IMR-90 (cell line): ENCODE results near the gene KRTCAP2. TPM values are rescaled to one million over a fixed set of nuclear protein-coding genes. Genes with fewer than 3 reads are reported as not detected.
A peak's percentile ranks its signal among the peaks of the same experiment; 100 is the strongest.

ENCODE experiments used
- ATAC-seq: fragments of 200-7000 bp; cut with Tn5 transposase; 2 replicates; pipeline ENCODE4 v1.9.1; 2020; ENCODE audit warnings: low read depth, mild to moderate bottlenecking, moderate library complexity
- BruUV-seq: library from RNA; stranded (reverse); fragments of 400-500 nt; replicated peaks from 2 replicates; lab custom pipeline; 2021; lab: Mats Ljungman, UMichigan
- CTCF ChIA-PET: fragments of 300-600 bp; formaldehyde crosslinking; extraction: SDS; loops from one replicate; lab custom pipeline; 2021; ENCODE audit warnings: antibody characterized with exemption; lab: Yijun Ruan, JAX
- POLR2A ChIA-PET: fragments of 300-600 bp; sonication (Branson Sonifier 250); formaldehyde crosslinking; loops from one replicate; lab custom pipeline; 2022; ENCODE audit warnings: antibody characterized with exemption; ENCODE audit not compliant: unreplicated experiment; lab: Charles Lee
- DNase-seq: peaks from one replicate; pipeline ENCODE4 v3.0.0; 2013
- H2AFZ ChIP-seq: replicated peaks from 2 replicates; pipeline ENCODE3; 2013; ENCODE audit warnings: low read length, mild to moderate bottlenecking; ENCODE audit not compliant: poor library complexity
- H2AK5ac ChIP-seq: 2 replicates; pipeline ENCODE4 v1.6.1; 2013; ENCODE audit warnings: low read depth, low read length, inconsistent platforms
- H2AK9ac ChIP-seq: replicated peaks from 2 replicates; pipeline ENCODE3; 2013; ENCODE audit warnings: mild to moderate bottlenecking, low read depth, low read length, moderate library complexity; ENCODE audit not compliant: poor library complexity
- H2BK120ac ChIP-seq: 2 replicates; pipeline ENCODE4 v1.6.1; 2013; ENCODE audit warnings: low read depth, low read length, inconsistent platforms
- H2BK15ac ChIP-seq: 3 replicates; pipeline ENCODE4 v1.6.1; 2013; ENCODE audit warnings: low read depth, low read length, inconsistent platforms
- H2BK20ac ChIP-seq: 2 replicates; pipeline ENCODE4 v1.6.1; 2013; ENCODE audit warnings: low read depth, mild to moderate bottlenecking, inconsistent platforms, low read length, moderate library complexity
- H2BK5ac ChIP-seq: 2 replicates; pipeline ENCODE4 v1.6.1; 2013; ENCODE audit warnings: mild to moderate bottlenecking, low read depth, low read length, inconsistent platforms; ENCODE audit not compliant: poor library complexity, severe bottlenecking
- H3K14ac ChIP-seq: replicated peaks from 2 replicates; pipeline ENCODE4 v1.6.1; 2013; ENCODE audit warnings: low read depth, low read length, inconsistent platforms
- H3K18ac ChIP-seq: 2 replicates; pipeline ENCODE4 v1.6.1; 2013; ENCODE audit warnings: low read depth, low read length, control low read depth
- H3K23ac ChIP-seq: 2 replicates; pipeline ENCODE4 v1.6.1; 2013; ENCODE audit warnings: low read depth, low read length, inconsistent platforms
- H3K27ac ChIP-seq: 2 replicates; pipeline ENCODE4 v1.5.1; 2013; ENCODE audit warnings: mild to moderate bottlenecking, control low read depth, low read length; ENCODE audit not compliant: insufficient read depth
- H3K27me3 ChIP-seq: 2 replicates; pipeline ENCODE4 v1.6.1; 2013; ENCODE audit warnings: low read length; ENCODE audit not compliant: control insufficient read depth, insufficient read depth
- H3K36me3 ChIP-seq: 2 replicates; pipeline ENCODE4 v1.6.1; 2013; ENCODE audit warnings: low read length, mixed read lengths; ENCODE audit not compliant: control insufficient read depth, insufficient read depth
- H3K4ac ChIP-seq: 2 replicates; pipeline ENCODE4 v1.6.1; 2013; ENCODE audit warnings: low read depth, low read length, inconsistent platforms
- H3K4me1 ChIP-seq: 2 replicates; pipeline ENCODE4 v1.6.1; 2013; ENCODE audit warnings: low read length, mixed read lengths; ENCODE audit not compliant: control insufficient read depth, insufficient read depth
- H3K4me2 ChIP-seq: 2 replicates; pipeline ENCODE4 v1.6.1; 2013; ENCODE audit warnings: low read depth, mild to moderate bottlenecking, control low read depth, low read length, moderate library complexity
- H3K4me3 ChIP-seq: 2 replicates; pipeline ENCODE4 v1.5.1; 2013; ENCODE audit warnings: low read depth, mild to moderate bottlenecking, control low read depth, low read length, moderate library complexity; ENCODE audit not compliant: insufficient read depth
- H3K56ac ChIP-seq: 2 replicates; pipeline ENCODE4 v1.6.1; 2013; ENCODE audit warnings: low read length, inconsistent platforms; ENCODE audit not compliant: insufficient read depth; ENCODE audit errors: extremely low read depth
- H3K79me1 ChIP-seq, 2 experiments: 2 replicates each; pipeline ENCODE4 v1.6.1; 2013; ENCODE audit warnings: low read length in 2 of 2, inconsistent platforms in 1 of 2, low read depth in 1 of 2
- H3K9ac ChIP-seq: 2 replicates; pipeline ENCODE4 v1.6.1; 2013; ENCODE audit warnings: low read depth, low read length, control low read depth
- H3K9me1 ChIP-seq: 2 replicates; pipeline ENCODE4 v1.6.1; 2013; ENCODE audit warnings: low read length, inconsistent platforms; ENCODE audit not compliant: insufficient read depth
- H3K9me3 ChIP-seq: 2 replicates; pipeline ENCODE4 v1.6.1; 2013; ENCODE audit warnings: low read length; ENCODE audit not compliant: control insufficient read depth, insufficient read depth
- H4K20me1 ChIP-seq: 2 replicates; pipeline ENCODE4 v1.6.1; 2013; ENCODE audit warnings: low read length, inconsistent platforms; ENCODE audit not compliant: insufficient read depth
- H4K5ac ChIP-seq: 2 replicates; pipeline ENCODE4 v1.6.1; 2013; ENCODE audit warnings: mild to moderate bottlenecking, low read depth, low read length, control low read depth
- H4K8ac ChIP-seq, 2 experiments: 2 replicates each; pipeline ENCODE4 v1.6.1; 2013; ENCODE audit warnings: low read depth in 2 of 2, low read length in 2 of 2, control low read depth in 1 of 2, inconsistent platforms in 1 of 2
- H4K91ac ChIP-seq: 2 replicates; pipeline ENCODE4 v1.6.1; 2013; ENCODE audit warnings: low read depth, low read length, inconsistent platforms; ENCODE audit not compliant: insufficient read depth
- CEBPB ChIP-seq: IDR thresholded peaks from 2 replicates; pipeline ENCODE4 v1.6.1; 2012; ENCODE audit warnings: low read depth, low read length, improper control_type of control experiment
- CHD1 ChIP-seq: IDR thresholded peaks from 2 replicates; pipeline ENCODE4 v1.6.1; 2012; ENCODE audit warnings: low read depth, low read length, improper control_type of control experiment
- MAFK ChIP-seq: IDR thresholded peaks from 2 replicates; pipeline ENCODE4 v1.6.1; 2012; ENCODE audit warnings: low read depth, low read length, improper control_type of control experiment
- MAZ ChIP-seq: IDR thresholded peaks from 2 replicates; pipeline ENCODE4 v1.6.1; 2012; ENCODE audit warnings: low read depth, mild to moderate bottlenecking, low read length, improper control_type of control experiment, moderate library complexity, borderline replicate concordance
- NFE2L2 ChIP-seq: fragments of 150-350 bp; IDR thresholded peaks from 2 replicates; pipeline ENCODE4 v1.6.1; 2016; ENCODE audit warnings: low read depth, mild to moderate bottlenecking, low read length
- RAD21 ChIP-seq: IDR thresholded peaks from 2 replicates; pipeline ENCODE4 v1.6.1; 2012; ENCODE audit warnings: low read length, improper control_type of control experiment
- SMC3 ChIP-seq: fragments of 150-350 bp; IDR thresholded peaks from 2 replicates; pipeline ENCODE4 v1.6.1; 2016; ENCODE audit warnings: low read depth, mild to moderate bottlenecking, antibody characterized with exemption, low read length, moderate library complexity
- WGBS, 2 experiments: methylation state at CpG; one replicate each; pipeline versions ENCODE4 v1.1.5 to v1.1.7; 2013; ENCODE audit warnings: missing lambda C conversion rate in 2 of 2; ENCODE audit not compliant: insufficient read length in 1 of 2; ENCODE audit errors: extremely low coverage in 2 of 2; 5-methylcytosine and 5-hydroxymethylcytosine counted together
- dilution Hi-C: fragments of 300-500 bp; cut with HindIII; formaldehyde crosslinking; loops from one replicate; pipeline ENCODE4 v1.14.3; 2018; ENCODE audit warnings: low sequenced_read_pairs; ENCODE audit not compliant: unreplicated experiment
- in situ Hi-C: fragments of 300-500 bp; cut with MboI; formaldehyde crosslinking; loops from 3 replicates; pipeline ENCODE4 v1.14.3; 2019; ENCODE audit warnings: low sequenced_read_pairs, inconsistent platforms, mixed read lengths
- intact Hi-C: fragments of 100-400 bp; cut with micrococcal nuclease; formaldehyde crosslinking; loops from 2 replicates; pipeline ENCODE4 v1.10.0; 2022
- polyA plus RNA-seq, 3 experiments: library from polyadenylated mRNA; depleted of rRNA; stranded (reverse); fragments of >200 nt; gene quantifications; 2 replicates each; pipeline ENCODE4 v1.2.3, GENCODE V29; 2012; ENCODE audit warnings: low replicate concordance in 1 of 3
- total RNA-seq: library from RNA; depleted of rRNA; stranded (reverse); fragments of >200 nt; gene quantifications from 2 replicates; pipeline ENCODE4 v1.2.3, GENCODE V29; 2012
- TF ChIP-seq, protein P1 (sequence below): fragments of 150-350 bp; IDR thresholded peaks from 2 replicates; pipeline ENCODE4 v1.6.1; 2016; ENCODE audit warnings: low read depth, mild to moderate bottlenecking, low read length, moderate library complexity, borderline replicate concordance
- TF ChIP-seq, protein P2 (sequence below): fragments of 150-350 bp; IDR thresholded peaks from 2 replicates; pipeline ENCODE4 v1.6.1; 2017; ENCODE audit warnings: mild to moderate bottlenecking, antibody characterized with exemption, low read length, low read depth

Gene KRTCAP2
- total and polyA plus RNA-seq, 2 of the 4 experiments (the other 2 are of a cell fraction) = 76.7 to 232 TPM

GRCh38 chr1:155137154-155137949, 35.8 kb downstream of the KRTCAP2 start:
- H3K9me1 ChIP-seq = peaks cover 20% of the 10 kb centered on the region; the same call in 1 of the 2 replicates
- intact Hi-C loops (no loop called here), dilution Hi-C loops (no loop called here), in situ Hi-C loops (no loop called here)
- no peak overlapping the region for H2AK9ac ChIP-seq
- H3K79me1 ChIP-seq = peaks cover 23 to 44% of the 10 kb centered on the region in 2 experiments
- H3K4me3 ChIP-seq = peak overlapping the region; percentile 5; the same call in 1 of the 2 replicates
- H4K5ac ChIP-seq = 0 out of 2 replicates have a peak overlapping the region, but pooled peaks have one; percentile 20
- no peak overlapping the region for H2BK5ac ChIP-seq
- POLR2A ChIA-PET = interaction anchor here (0.6 to 0.7 kb wide), 2 partner anchors 7 to 135 kb away, joined by 3 to 10 read pairs; partner anchors contain the start of gene CLK2
- H2AFZ ChIP-seq = no peak overlapping the region
- H3K18ac ChIP-seq = no peak overlapping the region
- H2BK20ac ChIP-seq = no peak overlapping the region
- no peak overlapping the region for H3K56ac ChIP-seq
- no TSS peak for BruUV-seq
- no peak for ATAC-seq
- no peak overlapping the region; the same call in 1 of the 2 replicates for H3K27ac ChIP-seq
- H4K8ac ChIP-seq = peak overlapping the region in 1 of 2 experiments; percentile 45; a peak in 2 of 4 replicates
- H4K20me1 ChIP-seq = no peaks in the 10 kb centered on the region
- H3K4me1 ChIP-seq = peaks cover 8% of the 10 kb centered on the region; the same call in 1 of the 2 replicates
- CTCF ChIA-PET = interaction anchor here (0.6 to 1.1 kb wide), 3 partner anchors 17 to 52 kb away, joined by 3 to 5 read pairs (median 4); no protein-coding TSS in a partner anchor
- no peak overlapping the region for H3K14ac ChIP-seq
- H3K4ac ChIP-seq = no peak overlapping the region
- no peak overlapping the region for H3K23ac ChIP-seq
- peak overlapping the region; percentile 66; the same call in 1 of the 2 replicates for H3K4me2 ChIP-seq
- TF ChIP-seq, protein P1, sequence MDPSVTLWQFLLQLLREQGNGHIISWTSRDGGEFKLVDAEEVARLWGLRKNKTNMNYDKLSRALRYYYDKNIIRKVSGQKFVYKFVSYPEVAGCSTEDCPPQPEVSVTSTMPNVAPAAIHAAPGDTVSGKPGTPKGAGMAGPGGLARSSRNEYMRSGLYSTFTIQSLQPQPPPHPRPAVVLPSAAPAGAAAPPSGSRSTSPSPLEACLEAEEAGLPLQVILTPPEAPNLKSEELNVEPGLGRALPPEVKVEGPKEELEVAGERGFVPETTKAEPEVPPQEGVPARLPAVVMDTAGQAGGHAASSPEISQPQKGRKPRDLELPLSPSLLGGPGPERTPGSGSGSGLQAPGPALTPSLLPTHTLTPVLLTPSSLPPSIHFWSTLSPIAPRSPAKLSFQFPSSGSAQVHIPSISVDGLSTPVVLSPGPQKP = no peak
- no peak for TF ChIP-seq NFE2L2
- TF ChIP-seq MAZ = no peak
- no peak for TF ChIP-seq CEBPB
- TF ChIP-seq MAFK = no peak
- no peak for TF ChIP-seq RAD21
- TF ChIP-seq SMC3 = no peak
- TF ChIP-seq, protein P2, sequence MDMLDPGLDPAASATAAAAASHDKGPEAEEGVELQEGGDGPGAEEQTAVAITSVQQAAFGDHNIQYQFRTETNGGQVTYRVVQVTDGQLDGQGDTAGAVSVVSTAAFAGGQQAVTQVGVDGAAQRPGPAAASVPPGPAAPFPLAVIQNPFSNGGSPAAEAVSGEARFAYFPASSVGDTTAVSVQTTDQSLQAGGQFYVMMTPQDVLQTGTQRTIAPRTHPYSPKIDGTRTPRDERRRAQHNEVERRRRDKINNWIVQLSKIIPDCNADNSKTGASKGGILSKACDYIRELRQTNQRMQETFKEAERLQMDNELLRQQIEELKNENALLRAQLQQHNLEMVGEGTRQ = no peak
- TF ChIP-seq CHD1 = no peak
- H2BK120ac ChIP-seq = no peak overlapping the region
- no peak overlapping the region for H2BK15ac ChIP-seq
- H4K91ac ChIP-seq = no peak overlapping the region
- WGBS, 2 experiments = no CpG with 5 or more reads among the region's 6 CpGs
- no peaks in the 10 kb centered on the region for H3K9me3 ChIP-seq
- H2AK5ac ChIP-seq = no peak overlapping the region
- H3K27me3 ChIP-seq = peaks cover 2% of the 10 kb centered on the region; the same call in 1 of the 2 replicates
- no peak for DNase-seq
- peak overlapping the region; percentile 21; the same call in 1 of the 2 replicates for H3K9ac ChIP-seq
- H3K36me3 ChIP-seq = peaks cover 7% of the 10 kb centered on the region
